CD4-positive, alpha-beta T cell treated with Interleukin-1 beta for 1 hour (primary cell): ENCODE measurements around the gene HEPN1.

ENCODE experiments used
- DNase-seq, 2 donors: peaks; one replicate each; pipeline ENCODE4 v3.0.0-alpha.2; 2020 to 2022

HEPN1 gene

GRCh38 chr11:124886476-124886875, 32.6 kb upstream of the HEPN1 start:
- no peak for DNase-seq

DNA sequence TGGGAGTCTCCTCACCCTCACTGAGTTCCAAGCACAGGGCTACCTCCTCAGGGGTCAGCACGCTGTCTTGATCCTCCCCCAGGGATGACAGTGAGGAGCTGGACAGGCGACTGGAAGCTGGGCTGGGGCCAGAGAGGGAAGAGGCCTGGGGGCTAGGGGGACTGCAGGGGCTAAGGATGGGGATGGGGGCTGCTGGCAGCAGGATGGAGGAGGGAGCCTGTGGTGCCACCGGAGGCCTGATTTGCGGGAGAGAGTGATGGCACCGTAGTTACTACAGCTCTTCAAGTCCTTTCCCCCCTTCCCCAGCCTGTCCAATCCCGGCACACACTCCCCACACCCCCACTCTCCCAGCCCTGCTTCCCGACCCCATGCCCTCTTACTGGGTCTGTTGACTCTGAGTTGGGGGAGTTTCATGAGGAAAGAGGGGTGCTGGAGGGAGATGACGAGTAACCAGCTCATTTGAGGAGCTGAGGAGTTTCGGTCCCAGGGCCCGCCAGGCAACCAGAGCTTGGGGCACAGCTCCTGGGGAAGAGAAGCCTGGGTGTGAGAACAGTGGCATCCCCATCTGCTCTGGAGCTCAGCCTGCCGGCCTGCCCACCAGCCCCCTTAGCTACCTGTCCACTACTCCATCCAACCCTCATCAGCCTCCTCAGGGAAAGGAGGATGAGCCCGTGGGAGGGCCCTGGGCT, 31.9 kb upstream of the HEPN1 start:
- DNase-seq = no peak

GRCh38 chr11:124887667-124888013, 31.4 kb upstream of the HEPN1 start:
- no peak for DNase-seq

DNA sequence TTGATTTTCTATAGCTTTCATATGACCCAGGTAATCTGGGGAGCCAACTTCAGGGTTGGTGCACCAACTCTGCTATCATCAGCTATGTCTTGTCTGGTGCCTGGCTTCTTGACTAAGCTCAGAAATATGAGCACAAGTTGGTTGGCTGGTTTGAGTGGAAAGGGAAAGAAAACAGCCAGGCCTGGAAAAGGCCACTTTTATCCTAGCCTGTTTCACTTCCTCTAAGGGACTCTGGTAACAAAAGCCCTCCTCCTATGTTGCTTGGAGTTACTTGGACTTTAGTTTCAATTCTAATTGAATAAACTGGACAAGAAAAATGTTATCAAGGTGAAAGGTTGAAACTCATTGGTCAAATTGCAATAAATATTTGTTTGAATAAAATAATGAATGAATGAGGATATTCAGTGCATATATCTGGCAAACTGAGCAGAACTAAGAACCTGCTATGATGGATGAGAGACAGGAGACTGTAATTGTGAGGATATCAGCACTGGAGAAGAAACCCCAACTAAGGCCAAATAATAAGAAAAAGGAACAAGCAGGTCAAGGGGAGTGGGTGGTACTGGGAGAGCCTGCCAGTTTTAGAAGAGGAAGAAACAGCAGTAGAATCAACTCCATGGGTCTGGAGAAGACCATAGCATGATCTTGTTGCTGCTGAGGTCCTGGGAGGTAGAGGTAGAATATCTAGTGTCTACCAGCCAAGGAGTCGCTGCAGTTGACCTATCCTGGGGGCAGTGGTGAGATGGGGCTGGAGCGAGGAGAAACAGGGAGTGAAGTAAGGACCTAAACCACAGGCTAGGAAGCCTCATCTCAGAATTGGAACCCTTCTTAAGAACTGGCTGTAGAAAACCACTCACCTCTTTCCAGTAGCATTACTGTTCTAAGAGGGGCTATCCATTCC, 29.6 kb upstream of the HEPN1 start:
- DNase-seq = no peak

- no peak for DNase-seq
Measured at GRCh38 chr11:124890151-124890550, 28.9 kb upstream of the HEPN1 start.

DNA sequence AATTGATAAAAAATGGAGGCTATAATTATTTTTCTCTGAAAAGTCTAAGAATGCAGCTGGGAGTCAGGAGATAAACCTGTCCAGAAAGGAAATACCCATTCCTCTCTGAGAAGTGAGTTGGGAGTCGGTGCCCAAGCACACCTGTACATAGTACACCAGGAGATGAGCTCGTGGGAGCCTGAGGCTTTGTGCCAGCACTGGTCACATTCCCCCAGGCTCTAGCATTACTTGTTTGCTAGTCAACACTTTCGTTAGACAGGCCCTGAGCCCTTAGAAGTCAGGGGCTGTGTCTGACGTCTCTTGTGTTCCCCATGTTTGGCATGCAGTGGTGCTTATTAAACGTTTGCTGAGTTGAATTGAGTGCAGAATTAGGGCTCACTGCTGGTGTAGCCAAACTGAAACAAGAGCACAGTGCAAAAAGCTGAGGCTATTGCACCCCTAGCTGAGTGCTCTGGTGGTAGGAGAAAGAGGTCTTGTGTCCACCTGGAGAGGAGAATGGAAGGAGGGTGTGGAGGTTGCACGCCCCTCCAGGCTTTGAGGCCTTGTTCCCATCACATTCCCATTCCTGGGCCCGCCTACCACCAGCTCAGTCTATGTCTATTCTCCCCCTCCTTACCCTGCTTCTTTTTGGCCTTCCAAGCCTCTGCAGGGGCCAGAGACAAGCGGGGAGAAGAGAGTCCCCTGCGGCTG, 28.2 kb upstream of the HEPN1 start:
- no peak for DNase-seq

GRCh38 chr11:124891373-124891861, 27.6 kb upstream of the HEPN1 start:
- no peak for DNase-seq

DNA sequence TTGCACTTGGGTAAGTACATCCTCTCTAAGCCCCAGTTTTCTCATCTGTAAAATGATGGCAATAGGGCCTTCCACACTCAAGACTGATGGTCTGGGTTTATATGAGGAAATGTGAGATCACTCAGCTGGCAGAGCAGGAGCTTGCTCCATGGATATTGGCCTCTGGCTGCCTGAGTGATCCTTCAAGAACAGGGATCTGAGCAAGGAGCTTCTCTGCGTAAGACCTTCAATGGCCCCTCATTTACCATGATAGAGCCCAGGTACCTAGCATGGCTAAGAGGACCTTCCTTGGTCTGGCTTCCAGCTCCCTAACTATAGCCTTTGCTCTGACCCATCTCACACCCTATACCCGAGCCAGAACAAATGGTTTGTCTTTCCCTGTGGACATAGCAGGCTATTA, 26.9 kb upstream of the HEPN1 start:
- DNase-seq = no peak

DNA sequence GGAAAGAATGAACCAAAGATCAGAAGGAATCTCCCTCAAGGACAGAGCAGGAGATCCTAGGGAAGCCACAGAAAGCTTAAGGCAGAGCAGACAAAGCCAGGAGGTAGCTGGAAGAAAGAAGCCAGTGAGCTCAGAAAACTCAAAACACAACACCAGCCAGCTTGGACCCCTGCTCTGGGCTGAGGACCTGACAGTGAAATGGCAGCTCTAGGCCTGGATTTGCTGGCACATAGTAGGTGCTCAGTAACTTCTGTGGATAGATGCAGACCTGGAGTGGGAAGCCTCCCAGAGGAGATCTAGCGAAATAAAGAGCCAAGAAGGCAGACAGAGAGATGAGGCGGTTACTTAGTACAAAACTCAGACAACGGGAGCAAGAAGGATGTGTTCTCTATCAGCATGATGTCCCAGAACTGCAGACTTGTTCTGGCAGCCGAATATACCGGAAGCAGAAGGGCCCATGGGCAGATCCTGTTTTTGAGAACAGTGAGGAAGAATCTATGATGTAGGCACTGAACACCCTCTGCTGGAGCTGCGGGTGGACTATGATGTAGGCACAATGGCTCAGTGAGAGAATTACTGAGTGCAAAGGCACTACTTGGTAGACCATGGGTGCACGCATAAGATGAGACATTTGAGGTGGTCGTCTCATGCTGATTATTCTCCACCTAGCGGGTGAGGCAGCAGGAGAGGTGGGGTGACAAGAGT, 26.1 kb upstream of the HEPN1 start:
- DNase-seq = no peak

DNA sequence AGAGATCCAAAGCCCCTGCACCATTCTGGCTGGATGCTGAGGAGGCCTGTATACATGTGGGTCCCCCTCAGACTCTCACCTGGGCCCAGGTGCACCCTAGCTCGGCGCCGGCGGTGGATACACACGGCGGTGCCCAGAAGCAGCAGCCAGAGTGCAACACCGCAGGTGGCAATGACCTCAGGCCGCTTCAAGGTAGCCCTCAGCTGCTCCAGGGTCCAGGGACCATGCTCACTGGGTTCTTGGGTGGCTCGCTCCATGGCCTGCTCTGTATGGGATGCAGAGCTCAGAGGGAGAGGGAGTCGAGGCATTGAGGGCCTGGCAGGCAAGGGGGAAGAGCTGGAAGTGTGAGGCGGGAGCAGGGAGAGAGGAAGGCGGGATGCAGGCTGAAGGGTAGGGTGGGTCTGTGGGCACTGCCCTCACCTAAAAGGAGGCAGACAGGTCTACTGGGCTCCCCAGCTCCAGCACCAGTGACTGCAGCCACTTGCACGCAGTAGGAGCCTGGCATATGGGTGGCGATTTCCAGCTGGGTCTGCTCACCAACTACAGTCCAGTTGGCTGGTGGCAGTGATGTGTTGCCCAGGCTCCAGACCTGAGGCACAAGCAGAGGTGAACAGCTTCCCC, 25.2 kb upstream of the HEPN1 start:
- DNase-seq = no peak

DNA sequence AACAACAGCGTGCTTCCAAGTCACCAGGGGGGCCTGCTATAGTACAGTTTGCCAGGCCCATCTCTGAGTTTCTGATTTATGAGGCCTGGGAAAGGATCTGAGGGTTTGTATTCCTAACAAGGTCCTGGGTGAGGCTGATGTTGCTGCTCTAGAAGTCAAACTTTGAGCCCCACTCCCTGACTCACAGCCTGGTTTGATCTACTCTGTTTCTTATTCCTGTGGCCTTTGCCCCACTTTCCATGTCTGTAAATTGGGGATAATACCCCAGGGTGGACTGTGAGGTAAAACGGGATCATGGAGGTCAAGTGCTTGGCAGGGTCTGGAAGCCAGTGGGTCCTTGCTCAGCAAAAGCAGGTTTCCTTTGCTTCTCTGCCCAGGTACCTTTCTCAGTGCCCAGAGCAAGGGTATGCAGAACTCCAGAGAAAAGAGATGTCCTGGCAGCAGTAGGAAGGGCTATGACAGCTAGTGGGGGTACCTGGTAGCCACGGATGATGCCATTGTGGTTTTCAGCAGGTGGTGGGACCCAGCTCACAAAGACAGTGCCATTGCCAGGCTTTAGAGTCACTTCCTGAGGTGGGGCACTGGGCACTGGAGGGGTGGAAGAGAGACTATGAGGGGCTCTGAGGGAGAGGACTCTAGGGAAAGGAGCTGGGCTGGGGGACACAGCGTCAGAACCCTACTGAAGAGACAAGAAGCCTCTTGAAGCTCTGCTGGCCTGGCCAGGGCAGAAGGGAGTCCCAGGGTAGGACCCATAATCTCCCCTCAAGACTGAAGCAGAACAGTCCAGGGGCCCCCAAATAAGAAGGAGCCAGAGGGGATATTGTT, 24.2 kb upstream of the HEPN1 start:
- DNase-seq = no peak

- DNase-seq = no peak
Measured at GRCh38 chr11:124895471-124895971, 23.5 kb upstream of the HEPN1 start.

- no peak for DNase-seq
Measured at GRCh38 chr11:124896071-124896750, 22.8 kb upstream of the HEPN1 start.

- no peak for DNase-seq
Measured at GRCh38 chr11:124896821-124897391, 22.1 kb upstream of the HEPN1 start.

- no peak for DNase-seq
Measured at GRCh38 chr11:124897674-124898262, 21.3 kb upstream of the HEPN1 start, which contains the start of gene ROBO4. Gene ROBO4, minus strand, starts transcription at chr11:124897865. Its CDS starts 70 bp downstream, at chr11:124897795.

GRCh38 chr11:124898263-124898680, 20.8 kb upstream of the HEPN1 start:
- no peak for DNase-seq

GRCh38 chr11:124898711-124899110, 20.3 kb upstream of the HEPN1 start:
- no peak for DNase-seq

- DNase-seq = no peak
Measured at GRCh38 chr11:124899383-124900145, 19.5 kb upstream of the HEPN1 start.

- DNase-seq = no peak
Measured at GRCh38 chr11:124900464-124900863, 18.6 kb upstream of the HEPN1 start.
